HUDEP-2 (cell line): ENCODE measurements around the gene LIG4.
A peak's percentile ranks its signal among the peaks of the same experiment; 100 is the strongest.

Experiments
- DNase-seq, 76 experiments: peaks; one replicate each; lab custom pipeline; 2025; ENCODE audit not compliant: unreplicated experiment in 76 of 76; lab: John Stamatoyannopoulos, UW

LIG4 gene

DNA sequence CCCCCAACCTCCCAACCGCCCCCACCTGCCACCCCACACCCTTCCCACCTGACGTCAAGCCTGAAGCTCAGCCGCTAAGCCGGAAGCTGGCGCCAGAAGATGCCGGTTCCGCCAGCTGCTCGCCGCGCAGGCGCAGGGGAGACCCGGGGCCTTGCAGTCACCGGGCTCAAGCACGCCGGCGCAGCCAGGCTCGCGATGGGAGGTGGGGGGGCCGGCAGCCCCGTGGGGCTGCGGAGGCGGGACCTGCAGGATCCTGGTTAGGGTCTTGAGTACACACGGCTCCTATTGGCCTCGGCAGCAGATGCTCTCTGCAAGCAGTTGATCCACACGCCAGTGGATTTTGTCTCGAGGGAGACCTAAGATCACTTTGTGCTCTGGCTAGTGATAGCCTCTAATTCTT, at the start of gene LIG4:
Gene LIG4, minus strand, starts transcription at position 101 of the 400 bp plus-strand sequence. CDS start 4,268 bp downstream, outside the sequence.
- DNase-seq, result peak in 73 of 76 experiments; percentile 41 to 97 (median 79)

DNA sequence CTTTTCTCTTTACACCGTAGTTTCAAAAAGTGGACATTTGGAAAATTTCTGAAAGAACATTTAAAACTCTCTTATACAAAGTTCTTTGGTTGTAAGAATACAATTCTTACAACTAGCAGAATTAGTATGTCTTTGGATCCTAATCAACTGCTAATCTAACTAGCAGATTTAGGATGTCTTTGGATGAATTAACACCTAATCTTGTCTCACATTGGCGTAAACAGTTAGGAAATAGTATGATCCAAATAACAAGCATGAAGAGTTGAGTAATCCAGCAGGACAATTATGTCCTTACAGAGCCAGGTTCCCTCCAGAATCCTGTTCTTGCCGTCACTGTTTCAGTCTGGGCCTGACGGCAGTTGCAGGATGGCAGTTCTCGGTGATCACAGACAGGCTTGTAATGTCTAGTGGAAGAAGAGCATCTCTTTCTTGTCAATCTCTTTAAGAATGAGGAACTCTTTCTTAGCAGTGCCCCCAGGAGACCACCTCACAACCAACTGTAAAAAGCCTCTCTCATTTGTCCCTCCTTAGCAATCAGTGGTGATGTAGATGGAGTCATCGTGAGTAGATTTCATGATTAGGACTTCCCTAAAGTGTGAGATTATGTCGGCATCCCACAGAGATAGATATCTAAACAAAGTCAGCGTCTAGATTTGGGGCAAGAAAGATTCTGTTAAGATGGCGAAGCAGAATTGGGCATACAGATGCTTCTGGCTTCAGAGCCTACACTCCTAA, 48.5 kb upstream of the LIG4 start:
- DNase-seq, result no peak

DNA sequence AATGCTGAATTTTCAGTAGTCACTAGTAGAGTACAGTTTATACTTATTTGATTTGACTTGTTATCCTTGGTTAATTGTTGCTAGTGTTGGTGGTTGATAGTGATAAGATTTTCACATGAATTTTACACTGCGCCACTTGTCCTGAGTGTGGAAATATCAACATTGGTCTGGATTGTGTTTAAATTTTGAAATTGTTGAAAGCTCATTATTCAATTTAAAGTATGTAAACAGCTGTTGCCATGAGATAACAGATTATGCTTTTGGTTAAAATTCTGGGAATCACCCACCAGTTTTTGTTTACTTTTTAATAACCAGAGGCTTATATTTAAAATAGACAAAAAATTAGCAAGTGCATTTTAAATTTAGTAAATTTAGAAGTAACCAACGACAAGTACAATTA, 41.9 kb upstream of the LIG4 start:
- DNase-seq, result no peak

DNA sequence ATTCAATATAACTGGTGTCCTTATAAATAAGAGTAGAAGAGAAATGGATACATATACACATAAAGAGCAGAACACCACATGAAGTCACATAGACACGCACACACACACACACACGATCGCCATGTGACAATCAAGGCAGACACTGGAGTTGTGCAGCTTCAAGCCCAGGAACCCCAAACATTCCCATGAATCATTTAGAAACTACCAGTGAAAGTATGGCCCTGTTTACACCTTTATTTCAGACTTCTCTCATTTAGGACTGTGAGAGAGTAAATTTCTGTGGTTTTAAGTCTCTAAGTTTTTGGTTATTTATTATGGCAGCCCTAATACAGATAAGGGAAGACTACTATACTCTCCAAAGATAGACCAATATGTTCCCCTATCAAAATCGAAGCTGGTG, 33.8 kb upstream of the LIG4 start:
- DNase-seq, result no peak

DNA sequence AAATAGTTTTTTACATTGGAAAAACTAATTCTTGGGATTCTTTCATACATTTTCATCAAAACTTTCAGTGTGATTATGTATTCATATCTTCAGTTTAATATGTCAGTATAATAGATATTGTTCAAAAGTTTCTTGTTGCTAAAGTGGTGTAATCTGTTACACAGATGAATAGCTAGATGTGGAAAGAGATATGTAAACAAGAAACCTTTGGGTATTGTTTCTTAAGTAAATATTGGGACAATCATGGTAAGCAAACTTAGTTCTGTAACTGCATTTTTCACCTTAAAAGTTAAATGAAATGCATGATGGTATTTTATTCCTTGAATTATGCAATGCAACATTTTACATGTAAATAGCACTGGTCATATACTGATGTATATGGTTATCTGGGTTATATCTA, 15.0 kb upstream of the LIG4 start:
- no peak for DNase-seq

DNA sequence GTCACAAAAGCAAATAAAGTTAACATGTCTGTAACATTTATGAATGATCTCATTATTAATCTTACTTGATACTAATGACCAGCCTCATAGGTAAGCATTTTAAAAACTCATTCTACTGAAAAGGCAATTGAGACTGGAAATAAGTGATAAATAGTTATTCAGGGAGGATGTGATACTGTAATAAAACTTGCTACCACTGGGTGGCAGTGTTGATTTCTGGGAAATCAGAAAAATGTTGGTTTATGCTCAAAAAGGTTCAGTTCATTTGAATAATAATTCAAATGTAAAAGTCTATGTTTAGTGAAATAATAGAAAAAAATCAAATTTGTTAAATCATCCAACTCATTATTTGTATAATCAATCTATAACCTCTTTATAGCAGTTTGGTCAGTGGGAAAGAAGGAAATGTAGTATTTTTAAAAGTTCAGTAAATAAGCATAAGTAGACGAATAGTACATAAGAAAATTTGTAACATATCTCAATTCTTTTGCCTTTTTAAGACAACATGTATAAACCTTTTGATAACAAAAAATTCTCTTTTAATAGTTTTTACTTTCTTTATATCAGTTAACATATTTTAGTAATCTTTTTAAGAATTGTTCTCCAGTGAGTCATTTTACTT, 12.4 kb upstream of the LIG4 start:
- DNase-seq, result peak in 25 of 76 experiments; percentile 2 to 43 (median 22)

DNA sequence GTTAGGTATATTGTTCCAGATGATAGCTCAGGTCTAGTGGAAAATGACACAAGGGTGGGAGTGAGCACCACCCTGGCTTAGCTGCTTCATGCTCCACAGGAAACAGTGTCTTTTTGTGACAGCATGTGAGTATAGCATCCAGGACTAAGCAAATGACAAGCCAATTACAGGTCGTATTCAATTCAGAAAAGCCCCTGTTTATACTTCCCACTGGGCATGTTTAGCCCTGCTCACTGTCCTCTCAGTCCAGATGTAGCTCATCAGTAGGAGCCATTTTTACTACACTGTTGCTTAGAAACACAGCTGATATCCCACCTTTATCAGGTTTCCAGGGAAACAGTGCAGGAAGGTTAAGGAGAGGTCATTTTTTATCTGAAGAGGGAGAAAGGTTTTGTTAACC, 10.8 kb upstream of the LIG4 start:
- peak in 1 of 76 experiments; percentile 2 for DNase-seq

DNA sequence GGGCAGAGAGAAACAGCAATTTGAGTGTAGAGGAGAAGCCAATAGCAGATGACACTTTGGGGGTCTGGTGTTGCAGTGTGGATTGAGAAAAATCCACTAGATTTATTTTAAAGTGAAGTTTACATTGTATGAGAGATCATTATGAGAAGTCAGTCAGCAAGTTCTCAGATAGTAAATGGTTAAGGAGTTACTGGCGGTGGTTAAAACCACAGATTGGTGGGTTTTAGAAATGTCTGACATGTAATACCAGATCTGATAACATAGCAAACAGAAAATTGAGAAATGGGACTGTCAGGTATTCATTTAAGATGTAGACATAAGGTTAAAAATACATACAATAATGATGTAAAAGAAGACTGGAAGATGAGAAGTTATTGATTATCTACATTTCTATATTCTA, 10.1 kb upstream of the LIG4 start:
- no peak for DNase-seq

DNA sequence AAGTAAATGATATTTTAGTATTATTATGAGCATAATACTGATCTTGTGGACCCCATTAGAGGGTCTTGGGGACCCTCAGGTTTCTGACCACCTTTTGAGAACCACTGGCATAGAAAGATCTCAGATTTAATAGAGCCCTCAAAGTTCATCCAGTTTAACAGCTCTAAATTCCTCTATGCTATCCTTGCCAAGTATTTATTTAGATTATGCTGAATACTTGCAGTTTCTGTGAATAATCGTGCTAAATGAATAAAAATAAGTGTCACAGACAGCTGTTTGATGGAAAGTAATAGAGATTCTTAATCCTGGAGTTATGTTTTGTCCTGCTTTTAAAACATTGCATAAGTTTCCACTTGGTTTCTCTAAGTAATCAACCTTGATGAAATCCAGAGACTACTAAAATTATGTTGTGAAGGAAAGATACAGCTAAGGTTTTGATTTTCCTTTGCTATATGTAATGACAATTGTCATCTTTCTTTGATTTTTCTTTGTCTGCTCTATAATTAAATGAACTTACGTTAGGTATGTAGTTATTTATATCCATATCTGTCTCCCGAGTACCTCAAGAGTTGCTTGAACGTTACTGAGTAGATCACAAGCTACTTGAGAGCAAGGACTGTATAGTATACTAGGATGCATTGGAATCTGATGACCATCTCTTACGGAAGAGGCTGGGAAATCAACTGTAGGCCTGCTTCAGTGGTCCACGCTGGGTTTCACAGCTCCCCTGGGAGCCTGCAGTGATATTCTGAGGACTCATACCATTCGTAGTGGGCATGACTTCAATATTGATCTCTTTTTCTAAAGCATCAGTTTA, 8.6 kb upstream of the LIG4 start:
- DNase-seq, result no peak

DNA sequence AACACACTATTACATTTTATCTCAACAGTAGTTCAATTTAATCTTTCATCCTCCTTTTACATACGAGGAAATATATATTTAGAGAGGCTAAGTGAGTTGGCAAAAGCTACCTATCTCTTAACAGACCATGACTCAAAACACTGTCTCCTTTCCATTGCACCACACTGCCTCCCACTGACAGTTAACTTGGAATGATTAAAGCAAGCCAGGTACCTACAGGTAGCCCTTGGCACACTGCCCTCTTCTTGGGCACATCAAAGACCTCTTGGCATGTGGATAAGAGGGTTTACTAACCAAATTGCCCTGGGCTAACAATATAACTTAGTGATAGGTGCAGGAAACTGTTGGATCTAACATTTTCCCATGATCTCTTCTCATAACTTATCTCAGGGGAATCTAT, 4.7 kb upstream of the LIG4 start:
- DNase-seq, result peak in 2 of 76 experiments; percentile 3 to 18

DNA sequence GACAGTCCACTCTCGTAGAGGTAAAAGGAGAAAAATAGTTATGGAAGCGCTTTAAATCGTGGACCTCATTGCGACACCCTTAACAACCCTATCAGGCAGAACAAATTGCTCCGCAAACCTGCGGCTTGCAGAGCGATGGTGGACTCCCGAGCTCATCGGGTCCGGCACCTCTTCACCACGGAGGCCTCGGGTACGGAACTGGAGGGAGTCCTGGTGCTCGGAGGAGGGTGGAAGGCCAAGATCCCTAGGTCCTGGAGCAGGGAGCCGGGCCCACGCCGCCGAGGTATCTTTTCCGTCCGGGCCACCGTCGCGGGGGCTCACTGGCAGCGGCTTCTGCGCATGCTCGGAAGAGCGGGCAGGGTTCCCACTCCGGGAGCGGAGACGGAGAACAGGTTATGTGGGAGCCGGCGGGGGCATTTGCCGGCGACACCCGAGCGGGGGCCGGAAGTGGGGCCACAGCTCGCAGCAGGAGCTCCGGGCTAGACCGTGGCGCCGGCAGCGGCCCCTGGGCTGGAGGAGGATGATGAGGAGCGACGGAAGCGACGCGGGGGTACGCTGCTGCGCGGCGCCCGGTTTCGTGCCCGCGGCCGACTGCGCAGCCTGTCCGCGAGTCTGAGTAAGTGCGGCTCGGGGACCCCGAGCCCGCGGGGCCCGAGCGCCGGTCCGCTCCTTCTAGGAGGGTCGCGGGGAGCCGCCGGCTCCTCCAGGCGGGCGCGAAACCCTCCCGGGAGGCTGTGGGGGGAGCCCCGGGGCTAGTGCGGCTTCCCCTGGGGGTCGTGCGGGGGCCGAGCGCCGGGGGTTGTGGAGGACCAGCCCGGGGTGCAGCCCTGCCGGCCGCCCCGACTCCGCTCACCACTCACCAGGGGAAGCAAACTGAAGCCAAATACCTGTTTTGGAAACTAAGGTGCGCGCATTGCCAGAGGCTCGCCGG, 3.0 kb upstream of the LIG4 start, which contains the start of gene ABHD13:
Gene ABHD13, plus strand, starts transcription at position 349 of the 931 bp plus-strand sequence. CDS start 10,827 bp downstream, outside the sequence.
- peak in 75 of 76 experiments; percentile 6 to 95 (median 82) for DNase-seq

DNA sequence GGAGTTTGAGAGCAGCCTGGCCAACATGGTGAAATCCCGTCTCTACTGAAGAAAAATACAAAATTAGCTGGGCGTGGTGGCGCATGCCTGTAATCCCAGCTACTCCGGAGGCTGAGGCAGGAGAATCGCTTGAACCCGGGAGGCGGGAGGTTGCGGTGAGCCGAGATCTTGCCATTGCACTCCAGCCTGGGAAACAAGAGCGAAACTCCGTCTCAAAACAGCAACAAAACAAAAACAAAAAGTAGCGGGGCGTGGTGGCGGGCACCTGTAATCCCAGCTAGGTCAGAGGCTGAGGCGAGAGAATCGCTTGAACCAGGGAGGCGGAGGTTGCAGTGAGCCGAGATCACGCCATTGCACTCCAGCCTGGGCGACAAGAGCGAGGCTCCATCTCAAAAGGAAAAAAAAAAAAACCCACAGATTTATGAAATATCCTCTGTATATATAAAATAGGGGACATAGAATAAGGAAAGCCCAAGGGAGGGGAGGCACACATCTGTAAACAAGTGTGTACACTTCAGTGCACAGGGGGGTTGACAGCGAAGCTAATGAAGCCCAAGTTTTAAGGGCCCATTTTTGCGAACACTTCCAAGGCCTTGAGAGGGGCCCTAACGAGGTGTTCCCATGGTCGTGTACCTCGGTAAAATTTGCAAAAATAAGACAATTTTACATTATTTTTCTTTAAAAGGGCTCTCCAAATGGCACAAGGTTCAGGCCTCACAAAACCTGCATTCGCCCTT, 2.1 kb upstream of the LIG4 start:
- DNase-seq, result peak in 2 of 76 experiments; percentile 28 to 46

DNA sequence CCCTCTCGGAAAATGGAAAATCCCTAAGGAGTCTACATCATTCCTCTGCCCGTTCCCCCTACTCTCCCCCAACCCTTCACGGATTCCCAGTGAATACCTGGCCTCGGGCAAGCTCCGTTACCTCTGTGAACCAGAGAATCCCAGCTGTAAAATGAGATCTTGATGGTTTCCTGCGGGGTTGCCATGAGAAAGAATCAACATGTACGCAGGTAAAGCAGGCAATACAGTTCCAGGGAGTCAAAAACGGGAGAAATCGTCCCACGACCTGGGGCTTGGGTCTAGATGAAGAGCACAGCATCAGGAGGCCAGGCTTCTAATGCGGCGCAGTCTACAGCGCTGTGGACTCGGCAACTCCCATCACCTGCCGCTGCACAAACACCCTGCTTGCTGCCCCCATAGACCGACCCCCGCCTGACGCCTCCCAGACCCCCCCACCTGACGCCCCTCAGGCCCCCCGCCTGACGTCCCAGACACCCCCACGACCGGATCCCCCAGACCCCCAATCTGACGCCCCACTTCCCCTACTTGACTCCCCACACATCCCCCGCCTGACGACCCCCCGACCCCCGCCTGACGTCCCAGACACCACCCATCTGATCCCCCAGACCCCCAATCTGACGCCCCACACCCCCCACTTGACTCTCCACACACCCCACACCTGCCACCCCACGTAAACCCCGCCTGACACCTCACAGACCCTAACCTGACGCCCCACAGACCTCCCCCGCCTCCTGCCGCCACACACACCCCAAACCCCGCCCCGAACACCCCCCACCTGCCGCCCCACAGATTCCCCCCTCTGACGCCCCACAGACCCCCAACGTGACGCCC, 680 bp downstream of the LIG4 start:
- no peak for DNase-seq

DNA sequence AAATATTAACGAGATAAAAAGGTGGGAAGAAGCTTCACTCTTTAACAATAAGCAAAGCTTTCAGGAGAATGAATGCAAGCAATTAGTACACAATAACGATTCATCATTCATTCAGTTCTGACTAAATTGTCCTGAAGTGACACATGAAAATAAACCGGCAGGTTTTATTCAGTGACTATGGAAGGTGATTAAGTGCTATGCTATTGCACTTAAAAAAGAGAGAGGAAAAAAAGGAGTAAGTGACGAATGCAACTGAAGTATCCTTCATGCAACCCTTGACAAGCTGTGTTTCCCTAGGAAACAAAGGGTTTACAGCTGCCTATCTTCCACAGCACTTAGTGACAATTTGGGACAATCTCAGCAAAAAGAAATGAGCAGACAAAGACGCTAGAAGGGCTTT, 1.4 kb downstream of the LIG4 start:
- DNase-seq, result no peak

DNA sequence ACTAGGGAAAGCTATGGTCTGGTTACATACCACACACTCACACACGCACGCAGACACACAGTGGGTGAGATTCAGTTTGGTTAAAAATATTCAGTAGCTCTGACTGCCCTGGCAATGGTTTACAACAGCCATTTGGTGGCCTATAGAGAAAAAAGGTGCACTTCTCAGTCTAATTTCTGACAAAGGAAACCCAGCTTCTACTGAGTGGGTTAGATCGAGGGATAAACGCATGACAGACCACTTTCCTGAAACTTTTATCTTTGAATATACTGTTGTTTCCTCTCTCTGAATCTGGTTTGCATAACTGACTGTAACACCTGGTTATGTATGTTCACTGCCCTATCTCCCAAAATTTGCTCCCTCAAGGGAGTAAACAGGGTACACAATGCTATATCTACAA, 2.5 kb downstream of the LIG4 start:
- DNase-seq, result no peak

DNA sequence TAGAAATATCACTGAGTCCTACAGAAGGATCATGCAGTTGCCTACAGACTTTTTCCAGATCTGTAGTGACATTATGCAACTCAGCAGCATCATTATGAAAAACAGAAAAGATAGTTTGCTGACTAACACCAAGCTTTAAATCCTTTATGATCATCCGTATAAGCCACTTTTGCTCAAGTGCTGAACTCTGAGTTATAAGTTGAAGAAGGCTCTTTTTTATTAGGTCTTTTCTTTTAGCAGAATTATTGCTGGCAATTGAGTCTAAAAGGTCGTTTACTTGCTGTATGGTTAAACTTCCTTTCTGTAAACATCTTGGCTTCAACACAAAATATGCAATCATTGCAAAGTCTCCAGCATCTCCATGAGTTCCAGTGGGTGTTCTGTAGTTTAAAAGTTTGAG, 4.8 kb downstream of the LIG4 start:
- DNase-seq, result no peak

DNA sequence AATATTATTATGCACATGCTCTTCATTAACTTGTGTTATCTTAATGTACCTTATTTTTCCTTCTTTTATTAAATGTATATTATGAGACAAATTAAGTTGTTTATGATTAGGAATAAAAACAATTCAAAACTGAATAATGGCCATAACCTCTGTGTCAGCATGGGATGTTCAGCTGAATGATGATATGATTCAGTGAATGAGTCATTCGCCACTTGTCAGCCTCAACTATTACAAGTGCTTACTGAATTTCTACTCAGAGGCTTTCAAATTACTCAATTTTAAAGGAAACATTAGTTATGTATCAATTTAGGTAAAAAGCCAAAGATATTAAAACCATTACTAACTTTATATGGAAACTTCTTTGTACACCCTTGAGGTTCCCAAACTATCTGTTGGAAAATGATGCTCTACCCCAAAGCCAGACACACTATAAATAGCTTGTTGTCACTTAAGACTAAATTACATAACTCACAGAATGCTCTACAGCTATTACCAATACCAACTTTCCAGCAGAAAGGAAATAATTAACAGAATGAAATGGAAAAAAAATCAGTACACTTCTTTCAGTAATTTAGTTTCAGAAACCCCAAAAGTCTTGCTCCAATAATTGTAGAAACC, 14.4 kb downstream of the LIG4 start:
- DNase-seq, result no peak

DNA sequence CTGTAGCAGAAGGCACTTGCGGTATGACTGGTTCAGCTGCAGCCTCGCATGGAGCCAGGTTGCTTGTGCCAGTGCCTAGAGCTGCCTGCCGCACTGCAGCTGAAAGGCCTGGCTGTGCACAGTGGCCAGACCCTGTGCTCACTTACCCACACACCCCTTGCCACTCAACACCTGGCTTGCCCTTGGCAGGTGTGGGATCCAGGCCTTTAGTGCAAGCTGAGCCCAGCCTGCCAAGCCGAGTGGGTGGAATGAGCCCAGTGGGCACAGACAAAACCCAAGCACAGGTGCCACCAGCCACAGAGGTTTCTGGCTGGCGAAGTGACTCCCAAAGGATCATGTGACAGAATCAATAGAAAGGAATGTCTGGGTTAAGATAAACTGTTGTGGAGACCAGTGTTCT, 19.5 kb downstream of the LIG4 start:
- no peak for DNase-seq
